HEK293 (cell line): ENCODE measurements around the gene MYADML2.

Experiments
- CTCF ChIA-PET: fragments of 350-600 bp; formaldehyde crosslinking; extraction: SDS; loops from one replicate; lab custom pipeline; 2021; ENCODE audit warnings: antibody characterized with exemption; lab: Yijun Ruan, JAX
- POLR2A ChIA-PET: fragments of 300-600 bp; formaldehyde crosslinking; extraction: SDS; loops from one replicate; lab custom pipeline; 2020; ENCODE audit warnings: antibody characterized with exemption, inconsistent platforms; lab: Yijun Ruan, JAX
- H3K27ac ChIP-seq: fragments of 200-500 bp; sonication (Bioruptor generic); 2 replicates; pipeline ENCODE4 v1.5.1; 2014; ENCODE audit warnings: low read depth, low read length, control low read depth, inconsistent platforms; ENCODE audit errors: extremely low read depth
- H3K36me3 ChIP-seq, 2 experiments: fragments of 200-500 bp in 1 of 2; sonication (Bioruptor generic) in 1 of 2; 1 replicate in 1 of 2; 2 replicates in 1 of 2; pipeline ENCODE4 v1.5.1; 2014 to 2017; ENCODE audit warnings: inconsistent platforms in 2 of 2, low read length in 2 of 2; ENCODE audit not compliant: control insufficient read depth in 2 of 2, insufficient read depth in 1 of 2
- H3K4me1 ChIP-seq: fragments of 200-500 bp; sonication (Bioruptor generic); 2 replicates; pipeline ENCODE4 v1.5.1; 2014; ENCODE audit warnings: mild to moderate bottlenecking, low read length, inconsistent platforms; ENCODE audit not compliant: control insufficient read depth, insufficient read depth
- H3K4me3 ChIP-seq: 2 replicates; pipeline ENCODE4 v1.5.1; 2011; ENCODE audit warnings: low read depth, mild to moderate bottlenecking, control low read depth, low read length, moderate library complexity
- H3K9me3 ChIP-seq: fragments of 200-500 bp; sonication (Bioruptor generic); 2 replicates; pipeline ENCODE4 v1.5.1; 2014; ENCODE audit warnings: low read depth, low read length, inconsistent platforms; ENCODE audit not compliant: control insufficient read depth, insufficient read depth
- HOXC10 ChIP-seq: sonication (generic); formaldehyde crosslinking; IDR thresholded peaks from 2 replicates; pipeline ENCODE4 v1.8.1; 2023; ENCODE audit warnings: mild to moderate bottlenecking, missing genetic modification reagents
- YY2 ChIP-seq: fragments of 450-650 bp; formaldehyde crosslinking; IDR thresholded peaks from 2 replicates; pipeline ENCODE4 v1.5.1; 2016; ENCODE audit warnings: missing biosample characterization, missing genetic modification characterization
- ZBTB26 ChIP-seq: fragments of 450-650 bp; formaldehyde crosslinking; optimal IDR thresholded peaks from 2 replicates; pipeline ENCODE3; 2016; ENCODE audit warnings: missing biosample characterization, mild to moderate bottlenecking, missing genetic modification characterization
- ZBTB48 ChIP-seq: fragments of 450-650 bp; formaldehyde crosslinking; IDR thresholded peaks from 2 replicates; pipeline ENCODE4 v1.5.1; 2016; ENCODE audit warnings: missing biosample characterization, missing genetic modification characterization
- ZIC2 ChIP-seq: fragments of 450-650 bp; formaldehyde crosslinking; IDR thresholded peaks from 2 replicates; pipeline ENCODE4 v1.5.1; 2016; ENCODE audit warnings: missing biosample characterization, missing genetic modification characterization
- ZNF26 ChIP-seq: fragments of 450-650 bp; formaldehyde crosslinking; IDR thresholded peaks from 2 replicates; pipeline ENCODE4 v1.5.1; 2016; ENCODE audit warnings: missing biosample characterization, missing genetic modification characterization
- ZNF398 ChIP-seq: fragments of 450-650 bp; formaldehyde crosslinking; IDR thresholded peaks from 2 replicates; pipeline ENCODE4 v1.5.1; 2017; ENCODE audit warnings: missing biosample characterization, missing genetic modification characterization
- ZNF513 ChIP-seq: fragments of 450-650 bp; IDR thresholded peaks from 2 replicates; pipeline ENCODE4 v1.5.1; 2018; ENCODE audit warnings: missing biosample characterization, missing genetic modification characterization
- ZNF600 ChIP-seq: fragments of 450-650 bp; formaldehyde crosslinking; IDR thresholded peaks from 2 replicates; pipeline ENCODE4 v1.5.1; 2016; ENCODE audit warnings: missing biosample characterization, missing genetic modification characterization
- ZNF707 ChIP-seq: fragments of 450-650 bp; formaldehyde crosslinking; IDR thresholded peaks from 2 replicates; pipeline ENCODE4 v1.5.1; 2016; ENCODE audit warnings: missing biosample characterization, missing genetic modification characterization
- ZNF776 ChIP-seq: fragments of 450-650 bp; formaldehyde crosslinking; IDR thresholded peaks from 2 replicates; pipeline ENCODE4 v1.5.0; 2017; ENCODE audit warnings: missing biosample characterization, missing genetic modification characterization, borderline replicate concordance
- ZNF830 ChIP-seq: fragments of 450-650 bp; IDR thresholded peaks from 2 replicates; pipeline ENCODE4 v1.5.0; 2018; ENCODE audit warnings: missing biosample characterization, missing genetic modification characterization, low read depth, mild to moderate bottlenecking, moderate library complexity
- TF ChIP-seq, protein P1 (sequence below): fragments of 450-650 bp; formaldehyde crosslinking; IDR thresholded peaks from 2 replicates; pipeline ENCODE4 v1.5.1; 2016; ENCODE audit warnings: missing biosample characterization, missing genetic modification characterization

Gene MYADML2

DNA sequence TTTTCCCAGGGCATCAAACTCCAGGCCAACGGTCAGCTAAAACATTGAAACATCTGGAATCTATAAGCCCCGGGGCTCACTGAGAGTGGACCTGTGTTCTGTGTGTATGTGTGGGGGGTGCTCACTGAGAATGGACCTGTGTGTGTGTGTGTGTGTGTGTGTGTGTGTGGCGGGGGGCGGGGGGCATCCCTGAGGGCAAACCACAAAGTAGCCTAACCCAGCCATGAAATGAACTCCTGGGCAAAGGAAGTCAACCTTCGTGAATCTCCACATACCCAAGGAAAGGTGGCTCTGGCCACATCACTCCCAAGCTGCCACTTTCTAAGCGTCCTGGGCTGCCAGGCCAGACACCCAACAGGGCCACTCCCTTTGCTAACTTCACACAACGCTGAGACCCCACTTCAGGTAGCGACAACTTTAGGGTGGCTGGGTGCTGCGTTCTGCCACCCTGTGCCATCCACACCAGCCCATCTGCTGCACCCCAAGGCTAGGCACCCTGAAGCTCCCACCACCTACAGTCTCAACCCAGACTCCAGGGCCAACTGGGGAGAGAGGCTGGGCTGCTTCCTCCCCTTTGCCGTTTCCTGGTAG is 21.1 kb downstream of the MYADML2 start (continued):
- TF ChIP-seq ZNF398: 0 out of 2 replicates have a peak, but pooled peaks have one; percentile 7
- no peak for TF ChIP-seq ZNF776 (tag by site-specific recombination)

- ChIA-PET POLR2A (interaction anchor here (0.6 to 3.2 kb wide), 10 partner anchors 8 to 1376 kb away, joined by 3 to 22 read pairs (median 4); partner anchors contain the start of genes DCXR, LRRC45, MRPL12 and SIRT7), CTCF (interaction anchor here (0.5 to 1.2 kb wide), 7 partner anchors 11 to 158 kb away, joined by 3 to 4 read pairs (median 3); partner anchors contain the start of gene PCYT2)
- peaks cover 6 to 29% of the 10 kb centered on the region in 2 experiments; a peak in 1 of 3 replicates for H3K36me3 ChIP-seq
- no peaks in the 10 kb centered on the region for H3K9me3 ChIP-seq
- peaks cover 3% of the 10 kb centered on the region; the same call in 1 of the 2 replicates for H3K4me1 ChIP-seq
- TF ChIP-seq ZBTB48 (tag by site-specific recombination): no peak
- peak; percentile 76 for TF ChIP-seq ZNF600 (tag by site-specific recombination)
- TF ChIP-seq HOXC10 (CRISPR knock-in tag): no peak
- H3K27ac ChIP-seq: no peak overlapping the region
- no peak overlapping the region for H3K4me3 ChIP-seq
Observed at GRCh38 chr17:81924557-81925532, 22.2 kb downstream of the MYADML2 start.

- Histone ChIP-seq H3K27ac (no peak overlapping the region), H3K4me3 (no peak overlapping the region), H3K9me3 (no peaks in the 10 kb centered on the region)
- ChIA-PET CTCF (interaction anchor here (1.2 kb wide), 1 partner anchor 10 kb away, joined by 4 read pairs; no protein-coding TSS in a partner anchor), POLR2A (interaction anchor here (1.2 to 1.7 kb wide), 5 partner anchors 10 to 220 kb away, joined by 3 to 6 read pairs (median 5); partner anchors contain the start of genes DCXR and MRPL12)
- peak; percentile 17 for TF ChIP-seq ZBTB26 (tag by site-specific recombination)
- no peak for TF ChIP-seq ZNF26 (tag by site-specific recombination)
- TF ChIP-seq YY2: no peak
- peak; percentile 70 for TF ChIP-seq ZIC2 (tag by site-specific recombination)
- TF ChIP-seq ZNF830: no peak
- no peak for TF ChIP-seq ZNF707
- TF ChIP-seq ZNF513 (tag by site-specific recombination): no peak
- TF ChIP-seq, protein P1, sequence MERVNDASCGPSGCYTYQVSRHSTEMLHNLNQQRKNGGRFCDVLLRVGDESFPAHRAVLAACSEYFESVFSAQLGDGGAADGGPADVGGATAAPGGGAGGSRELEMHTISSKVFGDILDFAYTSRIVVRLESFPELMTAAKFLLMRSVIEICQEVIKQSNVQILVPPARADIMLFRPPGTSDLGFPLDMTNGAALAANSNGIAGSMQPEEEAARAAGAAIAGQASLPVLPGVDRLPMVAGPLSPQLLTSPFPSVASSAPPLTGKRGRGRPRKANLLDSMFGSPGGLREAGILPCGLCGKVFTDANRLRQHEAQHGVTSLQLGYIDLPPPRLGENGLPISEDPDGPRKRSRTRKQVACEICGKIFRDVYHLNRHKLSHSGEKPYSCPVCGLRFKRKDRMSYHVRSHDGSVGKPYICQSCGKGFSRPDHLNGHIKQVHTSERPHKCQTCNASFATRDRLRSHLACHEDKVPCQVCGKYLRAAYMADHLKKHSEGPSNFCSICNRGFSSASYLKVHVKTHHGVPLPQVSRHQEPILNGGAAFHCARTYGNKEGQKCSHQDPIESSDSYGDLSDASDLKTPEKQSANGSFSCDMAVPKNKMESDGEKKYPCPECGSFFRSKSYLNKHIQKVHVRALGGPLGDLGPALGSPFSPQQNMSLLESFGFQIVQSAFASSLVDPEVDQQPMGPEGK (tag by site-specific recombination): peak; percentile 48; the same call in 1 of the 2 replicates
- TF ChIP-seq, all 188 proteins: peak for 3
- H3K36me3 ChIP-seq: peaks cover 6 to 41% of the 10 kb centered on the region in 2 experiments; a peak in 1 of 3 replicates
- peaks cover 3% of the 10 kb centered on the region; the same call in 1 of the 2 replicates for H3K4me1 ChIP-seq
Observed at GRCh38 chr17:81923302-81924260, 23.5 kb downstream of the MYADML2 start.
